Lower lobe of right lung (tissue), 2 donors: ENCODE data around the gene DLK2. TPM values are rescaled to one million over a fixed set of nuclear protein-coding genes. Genes with fewer than 3 reads are reported as not detected.
"Not testable (repeated sequence)": the region's sequence is repeated elsewhere in the genome, so short reads cannot be mapped to it uniquely, and the experiment has no call there.

Source experiments
- ATAC-seq, 2 donors: fragments of 200-7000 bp; cut with Tn5 transposase; one replicate each; pipeline ENCODE4 v1.9.1; 2020 to 2022; ENCODE audit warnings: mild to moderate bottlenecking in 2 of 2, moderate library complexity in 2 of 2
- DNase-seq: peaks from one replicate; pipeline ENCODE4 v3.0.0-alpha.2; 2020
- H3K27ac ChIP-seq: fragments of 200-600 bp; one replicate; pipeline ENCODE4 v1.8.0; 2022
- H3K27me3 ChIP-seq: fragments of 200-600 bp; one replicate; pipeline ENCODE4 v1.8.0; 2022; ENCODE audit warnings: low read depth
- H3K36me3 ChIP-seq: fragments of 200-600 bp; one replicate; pipeline ENCODE4 v1.8.0; 2022; ENCODE audit warnings: mild to moderate bottlenecking
- H3K4me1 ChIP-seq: fragments of 200-600 bp; one replicate; pipeline ENCODE4 v1.8.0; 2022
- H3K4me3 ChIP-seq: fragments of 200-600 bp; one replicate; pipeline ENCODE4 v1.8.0; 2022; ENCODE audit warnings: mild to moderate bottlenecking
- H3K9me3 ChIP-seq: fragments of 200-600 bp; one replicate; pipeline ENCODE4 v1.8.0; 2022
- intact Hi-C: fragments of 100-400 bp; cut with DNase I; formaldehyde crosslinking; loops from one replicate; pipeline ENCODE4 v1.11.0; 2022
- total RNA-seq: library from RNA; stranded (reverse); fragmentation: NEBNext Ultra II Directional; extraction: Animal tissue kit (Norgen Biotek cat#: 25700); gene quantifications from one replicate; pipeline ENCODE4 v1.2.1, GENCODE V29; 2021
- TF ChIP-seq, protein P1 (sequence below): fragments of 200-600 bp; IDR thresholded peaks from one replicate; pipeline ENCODE4 v1.8.0; 2022; ENCODE audit warnings: antibody characterized with exemption, mild to moderate bottlenecking
- donor health status: DM: no; HTN: yes; CAD: no; lungs with severe emphysema.

DLK2 gene
- total RNA-seq, 1 donor from 2014 or later: 0.53 TPM

DNA sequence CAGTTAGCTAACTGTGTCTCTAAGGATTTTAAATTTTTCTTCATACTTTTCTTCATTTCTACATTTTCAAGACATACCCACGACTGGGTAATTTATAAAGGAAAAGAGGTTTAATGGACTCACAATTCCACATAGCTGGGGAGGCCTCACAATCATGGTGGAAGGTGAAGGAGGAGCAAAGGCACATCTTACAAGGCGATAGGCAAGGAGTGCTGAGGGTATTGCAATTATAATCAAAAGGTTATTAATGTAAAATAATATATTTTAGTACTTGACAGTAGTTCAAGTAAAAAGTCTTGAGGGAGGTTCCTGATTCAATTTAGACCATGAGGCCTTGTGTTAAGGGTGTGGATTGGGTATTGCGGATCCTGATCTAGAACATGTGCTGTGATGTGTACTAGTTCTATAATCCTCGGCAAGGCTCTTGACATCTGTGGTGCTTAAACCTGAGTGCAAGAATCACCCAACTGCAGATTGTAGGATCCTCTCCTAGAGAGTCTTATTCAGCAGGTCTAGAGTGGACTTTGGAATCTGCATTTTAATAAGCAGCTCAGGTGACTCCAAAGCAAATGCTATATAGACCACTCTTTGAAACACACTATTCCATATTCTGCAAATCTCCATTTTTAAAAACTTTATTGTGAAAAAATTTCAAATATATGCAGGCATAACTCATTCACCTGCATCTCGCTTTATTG, 35.2 kb downstream of the DLK2 start:
- Histone ChIP-seq H3K27ac (no peak overlapping the region), H3K36me3 (no peaks in the 10 kb centered on the region)
- TF ChIP-seq, protein P1, sequence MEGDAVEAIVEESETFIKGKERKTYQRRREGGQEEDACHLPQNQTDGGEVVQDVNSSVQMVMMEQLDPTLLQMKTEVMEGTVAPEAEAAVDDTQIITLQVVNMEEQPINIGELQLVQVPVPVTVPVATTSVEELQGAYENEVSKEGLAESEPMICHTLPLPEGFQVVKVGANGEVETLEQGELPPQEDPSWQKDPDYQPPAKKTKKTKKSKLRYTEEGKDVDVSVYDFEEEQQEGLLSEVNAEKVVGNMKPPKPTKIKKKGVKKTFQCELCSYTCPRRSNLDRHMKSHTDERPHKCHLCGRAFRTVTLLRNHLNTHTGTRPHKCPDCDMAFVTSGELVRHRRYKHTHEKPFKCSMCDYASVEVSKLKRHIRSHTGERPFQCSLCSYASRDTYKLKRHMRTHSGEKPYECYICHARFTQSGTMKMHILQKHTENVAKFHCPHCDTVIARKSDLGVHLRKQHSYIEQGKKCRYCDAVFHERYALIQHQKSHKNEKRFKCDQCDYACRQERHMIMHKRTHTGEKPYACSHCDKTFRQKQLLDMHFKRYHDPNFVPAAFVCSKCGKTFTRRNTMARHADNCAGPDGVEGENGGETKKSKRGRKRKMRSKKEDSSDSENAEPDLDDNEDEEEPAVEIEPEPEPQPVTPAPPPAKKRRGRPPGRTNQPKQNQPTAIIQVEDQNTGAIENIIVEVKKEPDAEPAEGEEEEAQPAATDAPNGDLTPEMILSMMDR: no peak

DNA sequence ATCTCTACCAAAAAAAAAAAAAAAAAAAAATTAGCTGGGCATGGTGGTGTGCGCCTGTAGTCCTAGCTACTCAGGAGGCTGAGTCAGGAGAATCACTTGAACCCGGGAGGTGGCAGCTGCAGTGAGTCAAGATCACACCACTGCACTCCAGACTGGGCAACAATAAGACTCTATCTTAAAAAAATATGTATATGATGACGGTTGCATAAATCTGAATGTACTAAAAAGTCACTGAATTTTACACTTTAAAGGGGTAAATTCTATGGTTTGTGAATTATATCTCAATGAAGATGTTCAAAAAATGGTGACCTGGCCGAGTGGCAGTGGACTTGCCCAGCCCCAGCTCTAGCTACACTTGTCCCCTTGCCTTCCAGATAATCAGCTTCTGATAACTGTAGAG, 38.4 kb downstream of the DLK2 start:
- H3K9me3 ChIP-seq: no peaks in the 10 kb centered on the region
- H3K4me3 ChIP-seq: no peak overlapping the region
- no peak overlapping the region for H3K27ac ChIP-seq
- no peaks in the 10 kb centered on the region for H3K36me3 ChIP-seq
- DNase-seq: no peak
- no peak for ATAC-seq
- no peaks in the 10 kb centered on the region for H3K4me1 ChIP-seq
- TF ChIP-seq, protein P1: no peak
- intact Hi-C loops: no loop called here
- H3K27me3 ChIP-seq: no peaks in the 10 kb centered on the region

More for the DNA sequence above, 35.2 kb downstream of the DLK2 start:
- intact Hi-C loops: no loop called here
- DNase-seq (no peak), ATAC-seq (no peak)
- no peaks in the 10 kb centered on the region for H3K4me1 ChIP-seq
- no peak overlapping the region for H3K4me3 ChIP-seq
- no peaks in the 10 kb centered on the region for H3K27me3 ChIP-seq
- H3K9me3 ChIP-seq: no peaks in the 10 kb centered on the region

DNA sequence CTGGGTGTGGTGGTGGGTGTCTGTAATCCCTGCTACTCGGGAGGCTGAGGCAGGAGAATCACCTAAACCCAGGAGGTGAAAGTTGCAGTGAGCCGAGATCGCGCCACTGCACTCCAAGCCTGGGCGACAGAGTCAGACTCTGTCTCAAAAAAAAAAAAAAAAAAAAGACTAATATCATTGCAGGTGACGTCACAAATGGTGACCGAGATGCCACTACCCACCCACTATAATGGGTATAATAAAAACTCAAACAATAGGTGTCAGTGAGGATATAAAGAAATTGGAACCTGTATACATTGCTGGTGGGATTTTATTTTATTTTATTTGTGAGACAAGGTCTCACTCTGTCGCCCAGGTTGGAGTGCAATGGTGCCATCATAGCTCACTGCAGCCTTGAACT, 40.1 kb downstream of the DLK2 start:
- H3K27ac ChIP-seq, H3K4me1 ChIP-seq, H3K27me3 ChIP-seq, intact Hi-C loops, H3K36me3 ChIP-seq, DNase-seq, ATAC-seq, H3K9me3 ChIP-seq, H3K4me3 ChIP-seq: not testable (repeated sequence)

DNA sequence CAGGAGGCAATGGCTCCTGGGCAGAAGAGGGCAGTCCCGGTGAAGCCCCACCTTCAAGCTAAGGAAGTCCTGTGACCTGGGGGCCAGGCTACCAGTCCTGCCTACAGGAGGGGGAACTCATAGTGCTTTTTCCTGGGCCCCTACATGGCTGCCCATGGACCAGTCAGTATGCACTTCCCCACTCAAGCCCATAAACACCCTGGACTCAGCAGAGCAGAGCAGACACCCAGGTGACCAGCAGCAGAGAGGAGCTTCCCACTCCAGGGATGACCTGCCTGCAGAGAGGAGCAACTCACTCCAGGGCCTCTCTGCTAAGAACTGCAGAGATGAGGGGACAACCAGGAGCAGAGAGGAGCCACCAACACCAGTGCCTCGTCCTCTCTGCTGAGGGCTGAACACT, 42.3 kb downstream of the DLK2 start:
- Histone ChIP-seq H3K4me3 (no peak overlapping the region), H3K27ac (no peak overlapping the region), H3K27me3 (no peaks in the 10 kb centered on the region), H3K36me3 (no peaks in the 10 kb centered on the region), H3K9me3 (no peaks in the 10 kb centered on the region), H3K4me1 (no peaks in the 10 kb centered on the region)
- ATAC-seq: no peak
- TF ChIP-seq, protein P1: no peak
- no peak for DNase-seq
- intact Hi-C loops: no loop called here

DNA sequence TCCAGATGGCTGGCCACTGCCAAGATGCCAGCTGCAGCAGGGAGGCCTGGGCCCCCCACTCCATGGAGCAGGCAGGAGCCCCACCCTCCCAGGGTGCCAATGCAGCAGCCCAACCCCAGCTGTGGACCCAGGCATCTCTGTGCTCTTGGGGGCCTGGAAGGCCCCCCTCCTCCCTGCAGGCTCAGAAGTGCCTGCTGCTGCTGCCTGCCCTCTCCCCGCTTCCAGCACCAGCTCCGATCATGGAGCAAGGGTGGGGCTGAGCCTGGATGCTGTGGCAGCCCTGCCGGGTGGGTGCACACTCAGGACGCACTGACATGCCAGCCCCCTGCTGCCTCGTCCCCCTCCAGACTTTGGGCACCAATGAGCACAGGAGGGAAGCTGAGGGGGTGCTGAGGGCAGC, 42.8 kb downstream of the DLK2 start:
- intact Hi-C loops: no loop called here
- peaks cover 3% of the 10 kb centered on the region for H3K27me3 ChIP-seq
- H3K27ac ChIP-seq: no peak overlapping the region
- no peak overlapping the region for H3K4me3 ChIP-seq
- no peaks in the 10 kb centered on the region for H3K9me3 ChIP-seq
- no peaks in the 10 kb centered on the region for H3K36me3 ChIP-seq
- ATAC-seq (no peak), DNase-seq (no peak)
- H3K4me1 ChIP-seq: no peaks in the 10 kb centered on the region
- TF ChIP-seq, protein P1: no peak

DNA sequence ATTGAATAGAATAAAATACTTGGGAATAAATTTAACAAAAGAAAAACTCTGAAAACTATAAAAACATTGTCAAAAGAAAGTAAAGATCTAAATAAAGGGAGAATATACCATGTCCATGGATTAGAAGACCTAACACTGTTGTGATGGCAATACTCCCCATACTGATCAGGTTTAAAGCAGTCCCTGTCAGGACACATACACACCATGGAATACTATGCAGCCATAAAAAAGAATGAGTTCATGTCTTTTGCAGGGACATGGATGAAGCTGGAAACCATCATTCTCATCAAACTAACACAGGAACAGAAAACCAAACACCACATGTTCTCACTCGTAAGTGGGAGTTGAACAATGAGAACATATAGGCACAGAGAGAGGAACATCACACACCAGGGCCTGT, 44.6 kb downstream of the DLK2 start:
- H3K4me1 ChIP-seq, DNase-seq, H3K9me3 ChIP-seq, H3K27me3 ChIP-seq, intact Hi-C loops, H3K4me3 ChIP-seq, ATAC-seq, H3K27ac ChIP-seq, H3K36me3 ChIP-seq: not testable (repeated sequence)
